ENCODE results near the gene GET3.

DNA sequence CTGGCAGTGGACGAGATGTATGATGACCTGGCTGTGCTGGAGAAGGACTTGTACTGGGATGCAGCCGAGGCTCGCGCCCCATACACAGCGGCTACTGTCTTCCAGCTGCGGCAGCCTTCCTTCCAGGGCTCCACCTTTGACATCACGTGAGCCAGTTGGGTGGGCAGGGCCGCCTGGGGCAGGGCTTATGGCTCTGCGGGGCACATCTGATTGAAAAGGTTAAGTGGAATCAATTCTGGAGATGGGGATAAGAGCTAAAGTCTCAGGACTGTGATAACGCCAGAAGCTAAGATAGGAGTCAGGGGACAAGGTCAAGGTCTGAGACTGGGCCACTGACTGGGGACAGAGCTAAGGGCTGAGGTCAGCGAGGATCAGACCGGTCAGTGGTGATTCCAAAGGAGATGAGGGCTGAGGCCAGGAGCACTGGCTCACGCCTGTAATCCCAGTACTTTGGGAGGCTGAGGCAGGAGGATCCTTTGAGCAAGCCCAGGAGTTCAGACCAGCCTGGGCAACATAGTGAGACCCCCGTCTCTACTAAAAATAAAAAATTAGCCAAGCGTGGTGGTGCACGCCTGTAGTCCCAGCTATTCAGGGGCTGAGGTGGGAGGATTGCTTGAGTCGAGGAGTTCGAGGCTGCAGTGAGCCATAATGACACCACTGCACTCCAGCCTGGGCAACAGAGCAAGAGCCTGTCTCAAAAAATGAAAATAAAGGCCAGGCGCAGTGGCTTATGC lies 19.0 kb downstream of the GET3 start:
- TF ChIP-seq SUZ12 (IDR thresholded peaks at IDR 0.05; ENCODE audit: extremely low read depth, insufficient read depth, insufficient read length) (no peak), ZNF274 (IDR thresholded peaks at IDR 0.05; ENCODE audit: low read depth, low read length) (no peak)
